Breast epithelium (tissue), 3 donors: ENCODE data around the gene HOXB7.

Experiments used
- CTCF ChIP-seq, 3 donors: fragments of 450-650 bp; IDR thresholded peaks; one replicate each; pipeline ENCODE4 v1.5.1; 2016 to 2017; ENCODE audit warnings: antibody characterized with exemption in 3 of 3, mild to moderate bottlenecking in 3 of 3, moderate library complexity in 3 of 3
- POLR2A ChIP-seq: fragments of 450-650 bp; IDR thresholded peaks from one replicate; pipeline ENCODE4 v1.6.1; 2016; ENCODE audit warnings: antibody characterized with exemption, mild to moderate bottlenecking, moderate library complexity

- TF ChIP-seq CTCF (IDR thresholded peaks at IDR 0.05) (no peak), POLR2A (no peak)
Measured at GRCh38 chr17:48633266-48633677, 22.5 kb upstream of the HOXB7 start.
